ENCODE measurements around the gene ELOA. TPM values are rescaled to one million over a fixed set of nuclear protein-coding genes. Genes with fewer than 3 reads are reported as not detected.
"Not testable (repeated sequence)": the region's sequence is repeated elsewhere in the genome, so short reads cannot be mapped to it uniquely, and the experiment has no call there.

Gene ELOA
- total RNA-seq, 4 donors from 2014 or later, result 9.6 to 39.3 (median 33.2) TPM

- TF ChIP-seq POLR2AphosphoS5 (IDR thresholded peaks at IDR 0.05), result no peak
- TF ChIP-seq EP300 (IDR thresholded peaks at IDR 0.05; ENCODE audit: low read depth), result no peak
- TF ChIP-seq POLR2A (IDR thresholded peaks at IDR 0.05), result no peak
- TF ChIP-seq CTCF (IDR thresholded peaks at IDR 0.05), result no peak
- in situ Hi-C loops (cut with MboI; ENCODE audit: low pct_ligation_motif_present in 1 of 4, low pct_unique_long_range_greater_than_20kb in 1 of 4, low sequenced_read_pairs in 3 of 4) (loop anchor here in 2 of 4 donors (10.0 to 25.0 kb wide), 2 partner anchors 63 to 111 kb away; partner anchors contain the start of genes CNR2 (in 1 of the 2) and FUCA1 (in 1 of the 2)), intact Hi-C loops (cut with DNase I; ENCODE audit: low total_unique reads) (loop anchor here (10.0 kb wide), 1 partner anchor 63 kb away; the partner anchor contains the start of gene FUCA1)
- WGBS, 2 donors (ENCODE audit: low coverage in 1 of 2), result 20 to 24% methylated on average over 13 to 19 of the region's 19 CpGs
- DNase-seq, result peak; percentile 27
- H3K27me3 ChIP-seq, result no peaks in the 10 kb centered on the region
- H3K36me3 ChIP-seq, result no peaks in the 10 kb centered on the region
- H3K9me3 ChIP-seq, result no peaks in the 10 kb centered on the region
- peak overlapping the region; percentile 64 to 87 (median 85) for H3K4me3 ChIP-seq
- H3K4me1 ChIP-seq, result peaks cover 14 to 36% (median 27%) of the 10 kb centered on the region in 4 donors
- H3K27ac ChIP-seq, result peak overlapping the region; percentile 91 to 96 (median 94)
These were observed 58.1 kb downstream of the ELOA start for GRCh38 chr1:23801338-23801748.

GRCh38 chr1:23801876-23802275, 58.6 kb downstream of the ELOA start:
- H3K4me3 ChIP-seq, result peak overlapping the region in 2 of 4 donors; percentile 84 to 86
- H3K27ac ChIP-seq, result peak overlapping the region in 3 of 4 donors; percentile 91 to 96 (median 94)
- intact Hi-C loops (cut with DNase I; ENCODE audit: low total_unique reads), result loop anchor here (10.0 kb wide), 1 partner anchor 63 kb away; the partner anchor contains the start of gene FUCA1
- TF ChIP-seq CTCF (IDR thresholded peaks at IDR 0.05) (no peak), EP300 (IDR thresholded peaks at IDR 0.05; ENCODE audit: low read depth) (no peak), POLR2AphosphoS5 (IDR thresholded peaks at IDR 0.05) (no peak), POLR2A (IDR thresholded peaks at IDR 0.05) (no peak)
- WGBS, 2 donors (ENCODE audit: low coverage in 1 of 2), result 60 to 67% methylated on average over 1 to 10 of the region's 10 CpGs
- in situ Hi-C loops (cut with MboI; ENCODE audit: low pct_ligation_motif_present in 1 of 4, low pct_unique_long_range_greater_than_20kb in 1 of 4, low sequenced_read_pairs in 3 of 4), result loop anchor here in 2 of 4 donors (10.0 to 25.0 kb wide), 2 partner anchors 63 to 110 kb away; partner anchors contain the start of genes CNR2 (in 1 of the 2) and FUCA1 (in 1 of the 2)
- DNase-seq, result peak; percentile 11
- H3K27me3 ChIP-seq, result no peaks in the 10 kb centered on the region
- peaks cover 14 to 33% (median 25%) of the 10 kb centered on the region in 4 donors for H3K4me1 ChIP-seq
- peaks cover 0 to under 1% (median 0%) of the 10 kb centered on the region in 4 donors for H3K36me3 ChIP-seq
- no peaks in the 10 kb centered on the region for H3K9me3 ChIP-seq

GRCh38 chr1:23802809-23803342, 59.6 kb downstream of the ELOA start:
- not testable (repeated sequence) for H3K27me3 ChIP-seq, H3K4me3 ChIP-seq, DNase-seq, H3K27ac ChIP-seq, H3K9me3 ChIP-seq, H3K36me3 ChIP-seq
- intact Hi-C loops (cut with DNase I; ENCODE audit: low total_unique reads), result loop anchor here (10.0 kb wide), 1 partner anchor 62 kb away; the partner anchor contains the start of gene FUCA1
- in situ Hi-C loops (cut with MboI; ENCODE audit: low pct_ligation_motif_present in 1 of 4, low pct_unique_long_range_greater_than_20kb in 1 of 4, low sequenced_read_pairs in 3 of 4), result loop anchor here in 2 of 4 donors (10.0 to 25.0 kb wide), 2 partner anchors 62 to 109 kb away; partner anchors contain the start of genes CNR2 (in 1 of the 2) and FUCA1 (in 1 of the 2)
- 95 to 100% methylated on average over 2 to 7 of the region's 7 CpGs for WGBS, 2 donors (ENCODE audit: low coverage in 1 of 2)
- peaks cover 14 to 27% (median 25%) of the 10 kb centered on the region in 4 donors for H3K4me1 ChIP-seq

GRCh38 chr1:23803674-23804073, 60.4 kb downstream of the ELOA start:
- Histone ChIP-seq H3K9me3 (no peaks in the 10 kb centered on the region), H3K27me3 (no peaks in the 10 kb centered on the region), H3K27ac (no peak overlapping the region), H3K4me1 (peaks cover 14 to 22% (median 21%) of the 10 kb centered on the region in 4 donors), H3K4me3 (no peak overlapping the region), H3K36me3 (peaks cover 0 to 6% (median 0%) of the 10 kb centered on the region in 4 donors)
- intact Hi-C loops (cut with DNase I; ENCODE audit: low total_unique reads), result loop anchor here (10.0 kb wide), 1 partner anchor 61 kb away; the partner anchor contains the start of gene FUCA1
- DNase-seq, result no peak
- 93 to 100% methylated on average over 1 to 5 of the region's 5 CpGs for WGBS, 2 donors (ENCODE audit: low coverage in 1 of 2)
- in situ Hi-C loops (cut with MboI; ENCODE audit: low pct_ligation_motif_present in 1 of 4, low pct_unique_long_range_greater_than_20kb in 1 of 4, low sequenced_read_pairs in 3 of 4), result loop anchor here in 2 of 4 donors (10.0 to 25.0 kb wide), 2 partner anchors 61 to 109 kb away; partner anchors contain the start of genes CNR2 (in 1 of the 2) and FUCA1 (in 1 of the 2)
- TF ChIP-seq POLR2AphosphoS5 (IDR thresholded peaks at IDR 0.05), result no peak
- TF ChIP-seq POLR2A (IDR thresholded peaks at IDR 0.05), result no peak
- TF ChIP-seq CTCF (IDR thresholded peaks at IDR 0.05), result no peak
- no peak for TF ChIP-seq EP300 (IDR thresholded peaks at IDR 0.05; ENCODE audit: low read depth)

Measured in transverse colon (tissue), 4 donors.